Measurements from ENCODE around the gene PABPN1. TPM values are rescaled to one million over a fixed set of nuclear protein-coding genes. Genes with fewer than 3 reads are reported as not detected.

PABPN1 gene
- total and polyA plus RNA-seq, 4 experiments from 2014 or later: 91.7 to 196 (median 159) TPM

DNA sequence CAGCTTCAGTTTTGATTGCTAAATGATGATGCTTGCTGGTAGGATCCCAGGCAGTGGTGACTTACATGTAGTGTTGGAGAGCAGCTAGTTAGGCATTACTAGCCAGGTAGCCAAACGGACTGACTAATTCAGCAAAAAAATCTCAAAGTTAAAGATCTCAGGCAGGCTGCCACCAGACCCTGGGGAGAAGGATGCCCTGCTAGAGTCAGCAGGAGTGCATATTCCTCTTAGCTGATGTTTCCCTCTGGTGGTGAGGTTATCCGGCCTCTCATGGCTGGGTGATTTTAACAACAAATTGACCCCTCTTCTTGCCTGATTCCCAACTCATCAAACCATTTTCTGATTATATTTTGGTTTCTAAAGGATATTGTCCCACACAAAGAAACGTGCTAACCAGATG, 40.9 kb downstream of the PABPN1 start:
- POLR2A ChIA-PET (ENCODE audit: partially characterized antibody): no interaction called here
- Mint-ChIP-seq H3K9me3 (no peaks in the 10 kb centered on the region), H3K27me3 (peaks cover 21 to 28% of the 10 kb centered on the region in 2 donors), H3K36me3 (no peaks in the 10 kb centered on the region), H3K4me3 (no peak overlapping the region), H3K4me1 (peaks cover 0 to 2% (median 0%) of the 10 kb centered on the region in 4 donors), H3K27ac (no peak overlapping the region)
- Histone ChIP-seq H3K4me3 (ENCODE audit: low read length in 2 of 2) (no peak overlapping the region), H3K9me3 (ENCODE audit: control insufficient read depth in 1 of 2, low read length in 2 of 2) (no peaks in the 10 kb centered on the region), H3K4me1 (ENCODE audit: insufficient read depth, low read length) (no peaks in the 10 kb centered on the region), H3K36me3 (ENCODE audit: insufficient read depth, low read length) (no peaks in the 10 kb centered on the region), H3K27ac (ENCODE audit: low read depth, low read length) (no peak overlapping the region), H3K27me3 (ENCODE audit: insufficient read depth, low read length) (peaks cover 6% of the 10 kb centered on the region)
- DNase-seq: no peak
- CTCF ChIA-PET (ENCODE audit: partially characterized antibody): interaction anchor here (2.5 kb wide), 1 partner anchor 18 kb away, joined by 9 read pairs; no protein-coding TSS in a partner anchor
- intact Hi-C loops (cut with micrococcal nuclease): no loop called here

DNA sequence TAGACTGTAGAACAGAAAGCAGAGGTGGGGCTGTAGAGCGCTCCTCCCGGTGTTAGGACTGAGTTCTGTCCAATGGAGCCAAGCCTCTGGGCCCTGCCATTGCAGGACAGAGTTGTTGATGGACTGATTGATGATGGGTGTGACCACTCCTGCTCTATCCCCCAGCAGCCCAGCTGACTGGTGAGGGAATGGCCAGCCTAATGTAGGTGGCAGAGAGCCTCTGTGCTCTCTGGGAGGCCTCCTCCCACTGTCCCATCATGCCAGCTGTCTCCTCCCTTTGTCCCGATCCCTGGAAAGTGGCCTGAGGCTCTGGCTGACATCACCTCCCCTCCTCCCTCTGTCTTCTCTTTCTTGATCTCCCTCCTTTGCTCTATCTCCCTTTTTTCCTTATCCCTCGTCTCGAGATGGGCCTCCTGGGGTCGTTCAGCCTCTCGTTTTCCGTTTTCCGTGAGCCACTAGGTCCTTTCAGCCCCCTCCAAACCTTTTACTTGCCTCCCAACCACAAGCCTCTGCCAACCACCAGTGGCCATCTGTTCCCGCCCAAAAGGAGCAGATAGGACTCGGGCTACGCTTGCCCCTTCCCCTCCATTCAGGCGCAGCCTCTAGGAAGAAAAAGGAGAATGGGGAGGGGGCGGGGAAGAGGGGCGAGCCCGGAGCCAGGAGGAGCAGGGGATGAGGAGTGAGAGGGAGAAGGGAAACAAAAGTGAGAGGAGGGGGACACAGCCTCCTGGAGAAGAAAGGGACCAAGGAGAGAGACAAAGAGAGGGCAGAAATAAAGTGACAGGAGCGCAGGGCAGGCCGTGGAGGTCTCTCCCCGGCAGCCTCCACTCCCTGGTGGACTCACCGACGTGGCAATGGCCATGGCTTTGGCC, 43.1 kb downstream of the PABPN1 start:
- H3K4me3 ChIP-seq (ENCODE audit: low read length in 2 of 2): no peak overlapping the region
- intact Hi-C loops (cut with micrococcal nuclease): no loop called here
- Mint-ChIP-seq H3K27ac (peak overlapping the region in 3 of 7 donors; percentile 37 to 73 (median 50)), H3K27me3 (peaks cover 24 to 31% of the 10 kb centered on the region in 2 donors), H3K4me3 (peak overlapping the region in 1 of 8 donors; percentile 46), H3K36me3 (no peaks in the 10 kb centered on the region), H3K9me3 (no peaks in the 10 kb centered on the region), H3K4me1 (peaks cover 0 to 2% (median 0%) of the 10 kb centered on the region in 4 donors)
- CTCF ChIA-PET (ENCODE audit: partially characterized antibody): interaction anchor here (2.5 kb wide), 1 partner anchor 16 kb away, joined by 9 read pairs; no protein-coding TSS in a partner anchor
- no peaks in the 10 kb centered on the region for H3K4me1 ChIP-seq (ENCODE audit: insufficient read depth, low read length)
- H3K36me3 ChIP-seq (ENCODE audit: insufficient read depth, low read length): no peaks in the 10 kb centered on the region
- POLR2A ChIA-PET (ENCODE audit: partially characterized antibody): no interaction called here
- DNase-seq: no peak
- no peaks in the 10 kb centered on the region for H3K9me3 ChIP-seq (ENCODE audit: control insufficient read depth in 1 of 2, low read length in 2 of 2)
- H3K27me3 ChIP-seq (ENCODE audit: insufficient read depth, low read length): peaks cover 6% of the 10 kb centered on the region
- no peak overlapping the region for H3K27ac ChIP-seq (ENCODE audit: low read depth, low read length)

GRCh38 chr14:23365036-23365731, 43.9 kb downstream of the PABPN1 start, which contains the start of gene EFS:
EFS (minus strand) TSS chr14:23365172; CDS start chr14:23365025, 147 bp downstream.
- DNase-seq: no peak
- intact Hi-C loops (cut with micrococcal nuclease): no loop called here
- H3K4me1 ChIP-seq (ENCODE audit: insufficient read depth, low read length): no peaks in the 10 kb centered on the region
- Mint-ChIP-seq H3K4me3 (peak within 1 kb of the TSS in 1 of 8 donors; percentile 46), H3K27me3 (peaks cover 24 to 31% of the 10 kb centered on the region in 2 donors), H3K4me1 (peaks cover 0 to 2% (median 0%) of the 10 kb centered on the region in 4 donors), H3K27ac (peak within 1 kb of the TSS in 3 of 7 donors; percentile 37 to 73 (median 50)), H3K36me3 (no peaks in the 10 kb centered on the region), H3K9me3 (no peaks in the 10 kb centered on the region)
- no peak within 1 kb of the TSS for H3K27ac ChIP-seq (ENCODE audit: low read depth, low read length)
- H3K27me3 ChIP-seq (ENCODE audit: insufficient read depth, low read length): peaks cover 6% of the 10 kb centered on the region
- no peaks in the 10 kb centered on the region for H3K9me3 ChIP-seq (ENCODE audit: control insufficient read depth in 1 of 2, low read length in 2 of 2)
- no peaks in the 10 kb centered on the region for H3K36me3 ChIP-seq (ENCODE audit: insufficient read depth, low read length)
- no peak within 1 kb of the TSS for H3K4me3 ChIP-seq (ENCODE audit: low read length in 2 of 2)
- ChIA-PET POLR2A (ENCODE audit: partially characterized antibody) (no interaction called here), CTCF (ENCODE audit: partially characterized antibody) (no interaction called here)

GRCh38 chr14:23365732-23366425, 44.6 kb downstream of the PABPN1 start:
- H3K4me3 ChIP-seq (ENCODE audit: low read length in 2 of 2): no peak overlapping the region
- POLR2A ChIA-PET (ENCODE audit: partially characterized antibody): no interaction called here
- CTCF ChIA-PET (ENCODE audit: partially characterized antibody): no interaction called here
- H3K36me3 ChIP-seq (ENCODE audit: insufficient read depth, low read length): no peaks in the 10 kb centered on the region
- H3K27me3 ChIP-seq (ENCODE audit: insufficient read depth, low read length): peaks cover 6% of the 10 kb centered on the region
- intact Hi-C loops (cut with micrococcal nuclease): no loop called here
- H3K27ac Mint-ChIP-seq: no peak overlapping the region
- H3K4me1 ChIP-seq (ENCODE audit: insufficient read depth, low read length): no peaks in the 10 kb centered on the region
- H3K36me3 Mint-ChIP-seq: no peaks in the 10 kb centered on the region
- peaks cover 0 to 2% (median 0%) of the 10 kb centered on the region in 4 donors for H3K4me1 Mint-ChIP-seq
- DNase-seq: no peak
- H3K9me3 Mint-ChIP-seq: no peaks in the 10 kb centered on the region
- H3K27me3 Mint-ChIP-seq: peaks cover 24 to 30% of the 10 kb centered on the region in 2 donors
- no peaks in the 10 kb centered on the region for H3K9me3 ChIP-seq (ENCODE audit: control insufficient read depth in 1 of 2, low read length in 2 of 2)
- no peak overlapping the region for H3K4me3 Mint-ChIP-seq
- H3K27ac ChIP-seq (ENCODE audit: low read depth, low read length): no peak overlapping the region

- Histone ChIP-seq H3K27ac (ENCODE audit: low read depth, low read length) (no peak overlapping the region), H3K36me3 (ENCODE audit: insufficient read depth, low read length) (no peaks in the 10 kb centered on the region), H3K4me3 (ENCODE audit: low read length in 2 of 2) (no peak overlapping the region), H3K27me3 (ENCODE audit: insufficient read depth, low read length) (peaks cover 6% of the 10 kb centered on the region), H3K4me1 (ENCODE audit: insufficient read depth, low read length) (no peaks in the 10 kb centered on the region), H3K9me3 (ENCODE audit: control insufficient read depth in 1 of 2, low read length in 2 of 2) (no peaks in the 10 kb centered on the region)
- Mint-ChIP-seq H3K36me3 (no peaks in the 10 kb centered on the region), H3K27me3 (peaks cover 21 to 27% of the 10 kb centered on the region in 2 donors), H3K4me3 (no peak overlapping the region), H3K9me3 (no peaks in the 10 kb centered on the region), H3K4me1 (peaks cover 0 to 2% (median 0%) of the 10 kb centered on the region in 4 donors), H3K27ac (no peak overlapping the region)
- intact Hi-C loops (cut with micrococcal nuclease): no loop called here
- no peak for DNase-seq
- ChIA-PET CTCF (ENCODE audit: partially characterized antibody) (interaction anchor here (3.3 kb wide), 1 partner anchor 14 kb away, joined by 17 read pairs; no protein-coding TSS in a partner anchor), POLR2A (ENCODE audit: partially characterized antibody) (no interaction called here)
Observed at GRCh38 chr14:23366426-23366921, 45.2 kb downstream of the PABPN1 start.

DNA sequence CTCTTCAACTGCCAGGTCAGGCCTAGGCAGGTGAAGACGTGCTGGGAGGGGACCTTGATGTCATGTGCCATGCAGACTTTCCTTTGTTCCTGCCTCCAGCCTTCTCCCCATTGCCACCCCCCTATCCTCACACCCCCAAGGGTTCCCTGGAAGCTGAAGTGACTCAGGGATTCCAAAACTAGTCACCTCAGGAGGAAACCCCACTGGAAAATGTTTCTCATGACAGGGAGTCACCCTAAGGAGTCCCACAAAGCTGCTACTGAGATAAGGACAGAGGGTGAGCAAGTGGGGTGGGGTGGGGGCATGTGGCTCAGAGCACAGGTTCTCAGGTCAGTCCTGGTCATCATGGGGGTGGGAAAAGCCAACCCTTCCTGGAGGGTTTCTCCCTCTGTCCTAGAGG, 49.0 kb downstream of the PABPN1 start:
- no peaks in the 10 kb centered on the region for H3K9me3 Mint-ChIP-seq
- H3K4me1 Mint-ChIP-seq: peaks cover 0 to 2% (median 0%) of the 10 kb centered on the region in 4 donors
- DNase-seq: no peak
- H3K27ac ChIP-seq (ENCODE audit: low read depth, low read length): no peak overlapping the region
- peaks cover 9 to 15% of the 10 kb centered on the region in 2 donors for H3K27me3 Mint-ChIP-seq
- no peaks in the 10 kb centered on the region for H3K36me3 ChIP-seq (ENCODE audit: insufficient read depth, low read length)
- H3K27ac Mint-ChIP-seq: no peak overlapping the region
- H3K9me3 ChIP-seq (ENCODE audit: control insufficient read depth in 1 of 2, low read length in 2 of 2): no peaks in the 10 kb centered on the region
- CTCF ChIA-PET (ENCODE audit: partially characterized antibody): interaction anchor here (1.2 to 1.3 kb wide), 2 partner anchors 8 to 10 kb away, joined by 3 to 4 read pairs; no protein-coding TSS in a partner anchor
- no peaks in the 10 kb centered on the region for H3K27me3 ChIP-seq (ENCODE audit: insufficient read depth, low read length)
- intact Hi-C loops (cut with micrococcal nuclease): no loop called here
- no peaks in the 10 kb centered on the region for H3K36me3 Mint-ChIP-seq
- H3K4me3 ChIP-seq (ENCODE audit: low read length in 2 of 2): no peak overlapping the region
- H3K4me1 ChIP-seq (ENCODE audit: insufficient read depth, low read length): no peaks in the 10 kb centered on the region
- POLR2A ChIA-PET (ENCODE audit: partially characterized antibody): no interaction called here
- no peak overlapping the region for H3K4me3 Mint-ChIP-seq

All from CD4-positive, alpha-beta memory T cell (primary cell).